Gastrocnemius medialis (tissue), 4 donors: ENCODE measurements around the gene TRMT11.

Source experiments
- CTCF ChIP-seq, 5 experiments: fragments of 450-650 bp in 3 of 5; fragments of 200-600 bp in 2 of 5; sonication (generic) in 2 of 5; IDR thresholded peaks in 4 of 5; conservative IDR thresholded peaks in 1 of 5; 1 replicate in 4 of 5; 2 replicates in 1 of 5; pipeline ENCODE4 v1.5.1; 2016 to 2019; ENCODE audit warnings: antibody characterized with exemption in 5 of 5, mild to moderate bottlenecking in 3 of 5, moderate library complexity in 3 of 5
- POLR2A ChIP-seq, 2 donors: fragments of 450-650 bp; IDR thresholded peaks; one replicate each; pipeline ENCODE4 v1.6.1; 2017; ENCODE audit warnings: antibody characterized with exemption in 2 of 2, mild to moderate bottlenecking in 2 of 2, moderate library complexity in 2 of 2

- no peak for TF ChIP-seq CTCF (IDR thresholded peaks at IDR 0.05 in 4 of 5, conservative IDR thresholded peaks at IDR 0.05 in 1 of 5)
- no peak for TF ChIP-seq POLR2A (IDR thresholded peaks at IDR 0.05)
These were observed 77.3 kb downstream of the TRMT11 start for GRCh38 chr6:126063512-126064146.
